HL-60 (cell line): ENCODE data around the gene GALNT12.

Experiments used
- DNase-seq, 2 experiments: peaks; one replicate each; pipeline ENCODE4 v3.0.0-alpha.2; 2010 to 2020; ENCODE audit warnings: low read depth in 1 of 2, low spot score in 1 of 2
- H3K27ac ChIP-seq: fragments of 250-450 bp; sonication (Bioruptor Pico); replicated peaks from 2 replicates; pipeline ENCODE4 v1.5.1; 2020; ENCODE audit warnings: mild to moderate bottlenecking, moderate library complexity
- H3K27me3 ChIP-seq: fragments of 250-450 bp; sonication (Bioruptor Pico); 2 replicates; pipeline ENCODE4 v1.5.1; 2021; ENCODE audit warnings: mild to moderate bottlenecking, moderate library complexity; ENCODE audit not compliant: insufficient read depth, poor library complexity, severe bottlenecking
- H3K4me3 ChIP-seq: replicated peaks from 2 replicates; pipeline ENCODE4 v1.5.1; 2011; ENCODE audit warnings: mild to moderate bottlenecking, control low read depth, low read length; ENCODE audit not compliant: insufficient read depth
- CTCF ChIP-seq: IDR thresholded peaks from one replicate; pipeline ENCODE4 v1.5.1; 2011; ENCODE audit warnings: low read length, control low read depth, inconsistent platforms; ENCODE audit not compliant: insufficient read depth
- GABPA ChIP-seq: IDR thresholded peaks from 2 replicates; pipeline ENCODE4 v1.6.1; 2012; ENCODE audit warnings: low read depth
- POLR2AphosphoS5 ChIP-seq: IDR thresholded peaks from 2 replicates; pipeline ENCODE4 v1.6.1; 2012; ENCODE audit warnings: low read depth
- SPI1 ChIP-seq: IDR thresholded peaks from 2 replicates; pipeline ENCODE4 v1.6.1; 2012; ENCODE audit warnings: low read depth, mild to moderate bottlenecking, borderline replicate concordance
- TF ChIP-seq, protein P1 (sequence below): IDR thresholded peaks from 2 replicates; pipeline ENCODE4 v1.6.1; 2012; ENCODE audit warnings: low read depth; ENCODE audit not compliant: insufficient replicate concordance

GALNT12 gene

GRCh38 chr9:98860871-98861293, 53.4 kb downstream of the GALNT12 start:
- Histone ChIP-seq H3K27ac (no peak overlapping the region), H3K27me3 (no peaks in the 10 kb centered on the region), H3K4me3 (no peak overlapping the region)
- TF ChIP-seq CTCF (no peak), GABPA (no peak), SPI1 (no peak), POLR2AphosphoS5 (no peak)
- TF ChIP-seq, protein P1, sequence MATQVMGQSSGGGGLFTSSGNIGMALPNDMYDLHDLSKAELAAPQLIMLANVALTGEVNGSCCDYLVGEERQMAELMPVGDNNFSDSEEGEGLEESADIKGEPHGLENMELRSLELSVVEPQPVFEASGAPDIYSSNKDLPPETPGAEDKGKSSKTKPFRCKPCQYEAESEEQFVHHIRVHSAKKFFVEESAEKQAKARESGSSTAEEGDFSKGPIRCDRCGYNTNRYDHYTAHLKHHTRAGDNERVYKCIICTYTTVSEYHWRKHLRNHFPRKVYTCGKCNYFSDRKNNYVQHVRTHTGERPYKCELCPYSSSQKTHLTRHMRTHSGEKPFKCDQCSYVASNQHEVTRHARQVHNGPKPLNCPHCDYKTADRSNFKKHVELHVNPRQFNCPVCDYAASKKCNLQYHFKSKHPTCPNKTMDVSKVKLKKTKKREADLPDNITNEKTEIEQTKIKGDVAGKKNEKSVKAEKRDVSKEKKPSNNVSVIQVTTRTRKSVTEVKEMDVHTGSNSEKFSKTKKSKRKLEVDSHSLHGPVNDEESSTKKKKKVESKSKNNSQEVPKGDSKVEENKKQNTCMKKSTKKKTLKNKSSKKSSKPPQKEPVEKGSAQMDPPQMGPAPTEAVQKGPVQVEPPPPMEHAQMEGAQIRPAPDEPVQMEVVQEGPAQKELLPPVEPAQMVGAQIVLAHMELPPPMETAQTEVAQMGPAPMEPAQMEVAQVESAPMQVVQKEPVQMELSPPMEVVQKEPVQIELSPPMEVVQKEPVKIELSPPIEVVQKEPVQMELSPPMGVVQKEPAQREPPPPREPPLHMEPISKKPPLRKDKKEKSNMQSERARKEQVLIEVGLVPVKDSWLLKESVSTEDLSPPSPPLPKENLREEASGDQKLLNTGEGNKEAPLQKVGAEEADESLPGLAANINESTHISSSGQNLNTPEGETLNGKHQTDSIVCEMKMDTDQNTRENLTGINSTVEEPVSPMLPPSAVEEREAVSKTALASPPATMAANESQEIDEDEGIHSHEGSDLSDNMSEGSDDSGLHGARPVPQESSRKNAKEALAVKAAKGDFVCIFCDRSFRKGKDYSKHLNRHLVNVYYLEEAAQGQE = no peak
- peak in 1 of 2 experiments; percentile 19 for DNase-seq

GRCh38 chr9:98861781-98862504, 54.5 kb downstream of the GALNT12 start:
- peak; percentile 56 to 72 for DNase-seq
- no peak overlapping the region for H3K4me3 ChIP-seq
- no peaks in the 10 kb centered on the region for H3K27me3 ChIP-seq
- no peak for TF ChIP-seq GABPA
- no peak overlapping the region for H3K27ac ChIP-seq

GRCh38 chr9:98862936-98863335, 55.5 kb downstream of the GALNT12 start:
- H3K27ac ChIP-seq = no peak overlapping the region
- TF ChIP-seq CTCF = no peak
- TF ChIP-seq GABPA = no peak
- no peak for TF ChIP-seq SPI1
- TF ChIP-seq, protein P1 = no peak
- TF ChIP-seq POLR2AphosphoS5 = no peak
- DNase-seq = no peak
- H3K4me3 ChIP-seq = no peak overlapping the region
- no peaks in the 10 kb centered on the region for H3K27me3 ChIP-seq

DNA sequence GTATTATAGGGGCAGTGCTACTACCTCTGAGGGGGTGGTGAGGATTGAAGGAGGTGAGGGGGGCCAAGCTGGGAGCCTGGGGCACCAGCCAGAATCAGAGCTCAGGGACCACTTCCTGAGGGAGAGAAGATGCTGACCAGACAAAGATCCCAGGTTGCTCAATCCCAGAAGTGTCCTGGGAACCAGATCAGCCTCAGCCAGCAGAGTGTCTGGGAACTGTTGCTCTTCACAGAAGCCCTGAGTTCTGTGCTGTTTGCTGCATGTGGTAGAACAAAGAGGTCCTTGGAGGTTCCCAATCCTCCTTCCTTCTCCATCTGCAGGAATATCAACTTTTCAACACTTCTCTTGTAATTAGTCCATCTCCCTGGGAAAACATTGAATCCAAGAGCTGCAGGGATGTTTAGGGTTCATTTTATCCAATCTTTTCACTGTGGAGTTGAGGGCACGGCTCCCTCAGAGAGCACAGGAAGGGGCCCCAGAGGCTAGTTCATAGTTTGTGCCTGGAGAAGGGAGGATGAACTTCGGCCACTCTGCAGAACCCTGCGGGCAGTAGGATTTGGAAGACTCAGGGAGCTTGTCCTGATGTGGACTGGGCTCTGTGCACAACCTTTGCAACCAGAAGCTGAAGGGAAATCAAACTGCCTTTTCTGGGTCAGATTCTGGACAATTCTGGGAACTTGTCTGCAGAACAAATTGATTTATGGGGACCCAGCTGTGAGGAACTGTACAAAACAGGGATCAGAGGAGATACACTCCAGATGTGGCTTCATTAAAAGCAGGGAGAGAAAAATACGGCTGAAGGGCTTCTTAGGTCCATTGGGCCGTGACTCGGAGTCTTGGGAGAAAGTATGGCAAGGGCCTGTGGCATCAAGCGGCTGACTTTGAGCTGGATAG, 57.1 kb downstream of the GALNT12 start:
- Histone ChIP-seq H3K27me3 (no peaks in the 10 kb centered on the region), H3K27ac (no peak overlapping the region), H3K4me3 (no peak overlapping the region)
- TF ChIP-seq, protein P1 = no peak
- TF ChIP-seq CTCF (no peak), GABPA (no peak), POLR2AphosphoS5 (no peak), SPI1 (no peak)
- DNase-seq = no peak
